Activated T-cell treated with anti-CD3 and anti-CD28 coated beads, Interleukin-2, amount 50 U/mL, for 72 hours (primary cell): Measurements from ENCODE around the gene UQCRC2. TPM values are rescaled to one million over a fixed set of nuclear protein-coding genes. Genes with fewer than 3 reads are reported as not detected.
"Not testable (repeated sequence)": the region's sequence is repeated elsewhere in the genome, so short reads cannot be mapped to it uniquely, and the experiment has no call there.

Experiments
- ATAC-seq, 2 donors: fragments of 150-1000 bp; cut with Tn5 transposase; replicated peaks in 1 of 2; 2 replicates each; pipeline ENCODE4 v1.10.0; 2021; ENCODE audit warnings: moderate library complexity in 2 of 2, mild to moderate bottlenecking in 1 of 2
- DNase-seq, 2 donors: peaks; one replicate each; pipeline ENCODE4 v3.0.0; 2021 to 2022; ENCODE audit warnings: mixed read lengths in 1 of 2
- H3K27ac Mint-ChIP-seq: one replicate; pipeline ENCODE4 v1.8.0; 2022; ENCODE audit warnings: mild to moderate bottlenecking, moderate library complexity, mixed read lengths
- H3K27me3 Mint-ChIP-seq: one replicate; pipeline ENCODE4 v1.8.0; 2022; ENCODE audit warnings: low read depth, mixed read lengths
- H3K36me3 Mint-ChIP-seq, 2 donors: one replicate each; pipeline ENCODE4 v1.8.0; 2022; ENCODE audit warnings: mixed read lengths in 2 of 2, mild to moderate bottlenecking in 1 of 2; ENCODE audit not compliant: insufficient read depth in 2 of 2
- H3K4me1 Mint-ChIP-seq: one replicate; pipeline ENCODE4 v1.8.0; 2022; ENCODE audit warnings: low read depth, mixed read lengths
- H3K4me3 Mint-ChIP-seq, 2 donors: one replicate each; pipeline ENCODE4 v1.8.0; 2022; ENCODE audit warnings: mild to moderate bottlenecking in 2 of 2, mixed read lengths in 2 of 2, moderate library complexity in 2 of 2
- H3K9me3 Mint-ChIP-seq, 2 donors: one replicate each; pipeline ENCODE4 v1.8.0; 2022; ENCODE audit warnings: mixed read lengths in 2 of 2
- total RNA-seq, 2 donors: library from RNA; stranded (reverse); gene quantifications; one replicate each; pipeline ENCODE4 v1.2.3, GENCODE V29; 2022

Gene UQCRC2
- 100 to 1,000 TPM; 277 to 309 TPM for total RNA-seq

- Mint-ChIP-seq H3K4me3 (peak within 1 kb of the TSS; percentile 94 to 95), H3K4me1 (peaks cover 74% of the 10 kb centered on the region), H3K27ac (peak within 1 kb of the TSS; percentile 92), H3K9me3 (no peaks in the 10 kb centered on the region), H3K36me3 (peaks cover 5 to 12% of the 10 kb centered on the region in 2 donors), H3K27me3 (no peaks in the 10 kb centered on the region)
- DNase-seq (peak; percentile 89 to 92), ATAC-seq (peak; percentile 93)
These were observed at the start of gene UQCRC2 for GRCh38 chr16:21952793-21953540. Gene UQCRC2, plus strand, starts transcription at chr16:21953361. Its CDS starts 63 bp downstream, at chr16:21953424.

- H3K9me3 Mint-ChIP-seq, H3K27me3 Mint-ChIP-seq, H3K36me3 Mint-ChIP-seq, DNase-seq, ATAC-seq, H3K27ac Mint-ChIP-seq, H3K4me3 Mint-ChIP-seq: not testable (repeated sequence)
- H3K4me1 Mint-ChIP-seq = peaks cover 22% of the 10 kb centered on the region
These were observed 20.5 kb upstream of the UQCRC2 start for GRCh38 chr16:21932650-21933049.

DNA sequence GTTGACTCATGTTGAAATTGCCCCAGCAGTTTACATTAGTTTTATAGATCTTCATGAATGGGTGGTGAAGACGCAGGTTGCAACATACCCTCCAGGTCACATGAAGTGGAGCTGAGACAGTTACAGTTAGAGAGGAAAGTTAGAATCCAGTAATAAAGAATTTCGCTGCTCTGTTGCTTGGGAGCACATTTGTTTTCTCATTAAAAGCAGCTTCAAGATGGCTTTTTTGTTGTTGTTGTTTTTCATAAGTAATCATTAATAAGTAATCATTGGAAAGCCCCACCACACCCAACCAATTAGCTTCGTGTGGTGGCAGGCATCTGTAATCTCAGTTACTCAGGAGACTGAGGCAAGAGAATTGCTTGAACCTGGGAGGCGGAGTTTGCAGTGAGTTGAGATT is 19.8 kb upstream of the UQCRC2 start:
- H3K4me3 Mint-ChIP-seq, H3K27ac Mint-ChIP-seq, H3K36me3 Mint-ChIP-seq, ATAC-seq, DNase-seq, H3K27me3 Mint-ChIP-seq, H3K9me3 Mint-ChIP-seq: not testable (repeated sequence)
- peaks cover 24% of the 10 kb centered on the region for H3K4me1 Mint-ChIP-seq

GRCh38 chr16:21933790-21934189 is 19.4 kb upstream of the UQCRC2 start:
- H3K27ac Mint-ChIP-seq = not testable (repeated sequence)

GRCh38 chr16:21936216-21936615 is 16.9 kb upstream of the UQCRC2 start:
- H3K27ac Mint-ChIP-seq, ATAC-seq: not testable (repeated sequence)

More at GRCh38 chr16:21933790-21934189, 19.4 kb upstream of the UQCRC2 start:
- not testable (repeated sequence) for DNase-seq, ATAC-seq, H3K9me3 Mint-ChIP-seq, H3K36me3 Mint-ChIP-seq, H3K27me3 Mint-ChIP-seq, H3K4me3 Mint-ChIP-seq
- H3K4me1 Mint-ChIP-seq = peaks cover 24% of the 10 kb centered on the region

GRCh38 chr16:21937336-21937829 is 15.8 kb upstream of the UQCRC2 start:
- ATAC-seq (no peak), DNase-seq (no peak)
- Mint-ChIP-seq H3K9me3 (no peaks in the 10 kb centered on the region), H3K27me3 (no peaks in the 10 kb centered on the region), H3K36me3 (no peaks in the 10 kb centered on the region), H3K4me3 (peak overlapping the region; percentile 19 to 53), H3K4me1 (peaks cover 24% of the 10 kb centered on the region), H3K27ac (peak overlapping the region; percentile 87)

More at GRCh38 chr16:21936216-21936615, 16.9 kb upstream of the UQCRC2 start:
- H3K4me3 Mint-ChIP-seq, H3K9me3 Mint-ChIP-seq, H3K36me3 Mint-ChIP-seq, DNase-seq, H3K27me3 Mint-ChIP-seq: not testable (repeated sequence)
- H3K4me1 Mint-ChIP-seq = peaks cover 24% of the 10 kb centered on the region

- Mint-ChIP-seq H3K27me3 (no peaks in the 10 kb centered on the region), H3K4me3 (no peak overlapping the region), H3K9me3 (no peaks in the 10 kb centered on the region), H3K4me1 (peaks cover 15% of the 10 kb centered on the region), H3K36me3 (no peaks in the 10 kb centered on the region), H3K27ac (no peak overlapping the region)
- DNase-seq (no peak), ATAC-seq (no peak)
These were observed 12.6 kb upstream of the UQCRC2 start for GRCh38 chr16:21940570-21940969.

- no peak overlapping the region for H3K27ac Mint-ChIP-seq
- no peak for DNase-seq
- H3K36me3 Mint-ChIP-seq = no peaks in the 10 kb centered on the region
- H3K4me3 Mint-ChIP-seq = no peak overlapping the region
- no peaks in the 10 kb centered on the region for H3K9me3 Mint-ChIP-seq
- no peak for ATAC-seq
- no peaks in the 10 kb centered on the region for H3K27me3 Mint-ChIP-seq
- peaks cover 17% of the 10 kb centered on the region for H3K4me1 Mint-ChIP-seq
These were observed 9.6 kb upstream of the UQCRC2 start for GRCh38 chr16:21943571-21943970.

- DNase-seq = peak in 1 of 2 donors; percentile 13
These were observed 6.1 kb upstream of the UQCRC2 start for GRCh38 chr16:21946889-21947635.

GRCh38 chr16:21949713-21950260 is 3.4 kb upstream of the UQCRC2 start:
- ATAC-seq (no peak), DNase-seq (no peak)
- peaks cover 55% of the 10 kb centered on the region for H3K4me1 Mint-ChIP-seq
- H3K27me3 Mint-ChIP-seq = no peaks in the 10 kb centered on the region
- no peaks in the 10 kb centered on the region for H3K9me3 Mint-ChIP-seq
- H3K27ac Mint-ChIP-seq = peak overlapping the region; percentile 58
- peaks cover 3 to 4% of the 10 kb centered on the region in 2 donors for H3K36me3 Mint-ChIP-seq
- H3K4me3 Mint-ChIP-seq = no peak overlapping the region

More at GRCh38 chr16:21946889-21947635, 6.1 kb upstream of the UQCRC2 start:
- Mint-ChIP-seq H3K27ac (peak overlapping the region; percentile 49), H3K4me3 (peak overlapping the region; percentile 23 to 35), H3K9me3 (no peaks in the 10 kb centered on the region), H3K27me3 (no peaks in the 10 kb centered on the region), H3K4me1 (peaks cover 38% of the 10 kb centered on the region), H3K36me3 (no peaks in the 10 kb centered on the region)
- peak; percentile 78 to 88 for ATAC-seq

GRCh38 chr16:21950782-21951521 is 2.2 kb upstream of the UQCRC2 start:
- H3K27ac Mint-ChIP-seq = peak overlapping the region; percentile 78
- H3K4me3 Mint-ChIP-seq = peak overlapping the region; percentile 58 to 64
- peaks cover 67% of the 10 kb centered on the region for H3K4me1 Mint-ChIP-seq
- DNase-seq (no peak), ATAC-seq (no peak)
- peaks cover 4 to 6% of the 10 kb centered on the region in 2 donors for H3K36me3 Mint-ChIP-seq
- H3K9me3 Mint-ChIP-seq = no peaks in the 10 kb centered on the region
- H3K27me3 Mint-ChIP-seq = no peaks in the 10 kb centered on the region

DNA sequence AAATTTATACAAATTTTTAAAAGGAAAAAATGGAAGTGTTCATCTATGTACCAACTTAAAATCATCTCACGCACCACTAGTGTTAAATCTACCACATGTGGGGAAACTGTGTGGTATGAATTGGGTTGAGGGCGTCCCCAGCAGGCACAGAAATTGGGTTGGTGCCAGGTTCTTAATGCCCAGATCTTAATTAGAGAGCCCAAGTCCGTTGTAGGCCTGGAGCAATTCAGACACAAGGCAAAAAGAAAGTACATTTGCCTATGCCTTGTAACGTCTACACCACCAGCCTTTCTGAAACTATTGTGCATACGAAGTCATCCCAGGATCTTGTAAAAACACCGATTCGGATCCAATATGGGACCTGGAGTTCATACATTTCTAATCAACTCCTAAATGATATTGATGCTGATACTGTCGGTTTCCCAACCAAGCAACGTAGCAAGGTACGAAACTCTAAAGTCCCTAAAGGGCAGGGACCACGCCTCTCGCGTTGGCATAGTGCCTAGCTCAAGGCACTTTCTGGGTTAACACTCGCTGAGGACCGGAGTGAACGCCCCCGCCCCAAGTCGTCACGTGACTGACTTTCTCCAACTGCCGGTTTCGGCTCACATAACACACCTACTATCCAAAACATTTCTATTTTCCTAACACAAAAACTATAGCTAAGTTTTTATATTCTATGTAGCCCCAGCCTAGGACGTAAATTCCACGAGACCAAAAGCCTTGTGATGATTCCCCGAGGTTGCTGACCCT is 945 bp upstream of the UQCRC2 start:
- peak; percentile 78 to 87 for DNase-seq
- peaks cover 4 to 6% of the 10 kb centered on the region in 2 donors for H3K36me3 Mint-ChIP-seq

More for the DNA sequence above, 945 bp upstream of the UQCRC2 start:
- Mint-ChIP-seq H3K9me3 (no peaks in the 10 kb centered on the region), H3K27me3 (no peaks in the 10 kb centered on the region), H3K27ac (peak overlapping the region; percentile 92), H3K4me1 (peaks cover 71% of the 10 kb centered on the region), H3K4me3 (peak overlapping the region; percentile 94 to 95)
- peak; percentile 55 to 60 for ATAC-seq
